Endothelial cell (in vitro differentiated cells): Measurements from ENCODE around the gene TMEM63A. TPM values are rescaled to one million over a fixed set of nuclear protein-coding genes. Genes with fewer than 3 reads are reported as not detected.

Experiments
- DNase-seq: peaks from one replicate; pipeline ENCODE4 v3.0.0; 2021; ENCODE audit warnings: low spot score
- H3K27ac Mint-ChIP-seq: one replicate; pipeline ENCODE4 v1.8.0; 2021; ENCODE audit warnings: mixed read lengths, inconsistent platforms; ENCODE audit not compliant: unreplicated experiment
- H3K27me3 Mint-ChIP-seq: one replicate; pipeline ENCODE4 v1.8.0; 2021; ENCODE audit warnings: mild to moderate bottlenecking, moderate library complexity, mixed read lengths, inconsistent platforms; ENCODE audit not compliant: unreplicated experiment
- H3K36me3 Mint-ChIP-seq: one replicate; pipeline ENCODE4 v1.8.0; 2021; ENCODE audit warnings: mild to moderate bottlenecking, low read depth, mixed read lengths, inconsistent platforms; ENCODE audit not compliant: unreplicated experiment
- H3K4me1 Mint-ChIP-seq: one replicate; pipeline ENCODE4 v1.8.0; 2021; ENCODE audit warnings: mild to moderate bottlenecking, mixed read lengths, inconsistent platforms; ENCODE audit not compliant: unreplicated experiment
- H3K4me3 Mint-ChIP-seq: one replicate; pipeline ENCODE4 v1.8.0; 2021; ENCODE audit warnings: mild to moderate bottlenecking, mixed read lengths, inconsistent platforms; ENCODE audit not compliant: unreplicated experiment
- H3K9me3 Mint-ChIP-seq: one replicate; pipeline ENCODE4 v1.8.0; 2021; ENCODE audit warnings: mixed read lengths, inconsistent platforms; ENCODE audit not compliant: unreplicated experiment
- total RNA-seq: library from RNA; stranded (reverse); fragmentation: NEBNext Ultra II Directional; extraction: Animal tissue kit (Norgen Biotek cat#: 25700); gene quantifications from one replicate; pipeline ENCODE4 v1.2.1, GENCODE V29; 2021; ENCODE audit not compliant: unreplicated experiment
- TF ChIP-seq, protein P1 (sequence below): fragments of 200-600 bp; sonication (generic); IDR thresholded peaks from one replicate; pipeline ENCODE4 v1.5.0; 2021; ENCODE audit warnings: antibody characterized with exemption; ENCODE audit not compliant: unreplicated experiment

Gene TMEM63A
- total RNA-seq, 1 donor from 2014 or later = 79.9 TPM

DNA sequence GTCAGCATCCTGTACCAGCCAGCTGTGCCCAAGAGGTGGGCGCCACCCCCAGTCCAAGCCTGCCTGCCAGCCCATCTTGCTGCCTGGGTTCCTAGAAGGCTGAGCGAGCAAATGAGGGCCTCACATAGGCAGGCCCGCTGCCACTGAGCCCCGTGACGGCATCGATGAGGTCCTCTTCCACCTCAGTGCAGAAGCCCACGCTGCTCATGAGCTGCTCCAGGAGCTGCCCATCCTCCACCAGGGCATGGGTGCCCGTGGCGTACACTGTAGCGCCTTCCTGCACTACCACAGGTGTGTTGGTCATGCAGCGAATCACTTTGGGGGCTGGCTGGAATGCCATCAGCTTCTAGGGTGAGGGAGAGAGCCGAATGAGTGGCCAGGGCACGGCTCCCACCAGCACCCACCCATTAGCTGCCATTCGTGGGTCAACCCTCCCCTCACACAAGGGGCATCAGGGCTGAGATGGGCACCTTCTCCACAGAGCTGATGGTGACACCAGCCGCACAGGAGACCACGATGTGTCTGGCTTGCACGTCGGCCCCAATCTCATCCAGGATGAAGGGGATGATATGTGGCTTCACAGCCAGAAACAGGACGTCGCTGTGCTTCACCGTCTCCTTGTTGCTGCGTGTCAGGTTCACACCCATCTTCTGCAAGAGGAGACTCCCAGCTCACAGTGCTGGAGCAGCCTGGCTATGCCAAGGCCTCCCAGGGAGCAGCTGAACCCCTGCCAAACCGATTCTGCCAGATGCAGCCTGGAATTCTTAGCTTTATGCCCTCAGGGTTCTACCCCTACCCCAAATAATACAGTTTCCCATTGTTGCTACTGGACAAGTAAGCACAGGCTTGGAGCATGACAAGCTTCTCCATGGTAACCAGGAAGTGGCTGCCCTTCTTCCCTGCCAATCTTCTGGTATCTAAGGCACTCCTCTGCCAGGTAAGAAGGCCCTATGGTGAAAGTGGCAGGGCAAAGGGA, 39.8 kb upstream of the TMEM63A start:
- no peak for DNase-seq
- Mint-ChIP-seq H3K4me1 (peaks cover 12% of the 10 kb centered on the region), H3K4me3 (peak overlapping the region; percentile 95), H3K36me3 (peaks cover 11% of the 10 kb centered on the region), H3K27me3 (peaks cover 3% of the 10 kb centered on the region), H3K27ac (no peak overlapping the region), H3K9me3 (no peaks in the 10 kb centered on the region)
- TF ChIP-seq, protein P1, sequence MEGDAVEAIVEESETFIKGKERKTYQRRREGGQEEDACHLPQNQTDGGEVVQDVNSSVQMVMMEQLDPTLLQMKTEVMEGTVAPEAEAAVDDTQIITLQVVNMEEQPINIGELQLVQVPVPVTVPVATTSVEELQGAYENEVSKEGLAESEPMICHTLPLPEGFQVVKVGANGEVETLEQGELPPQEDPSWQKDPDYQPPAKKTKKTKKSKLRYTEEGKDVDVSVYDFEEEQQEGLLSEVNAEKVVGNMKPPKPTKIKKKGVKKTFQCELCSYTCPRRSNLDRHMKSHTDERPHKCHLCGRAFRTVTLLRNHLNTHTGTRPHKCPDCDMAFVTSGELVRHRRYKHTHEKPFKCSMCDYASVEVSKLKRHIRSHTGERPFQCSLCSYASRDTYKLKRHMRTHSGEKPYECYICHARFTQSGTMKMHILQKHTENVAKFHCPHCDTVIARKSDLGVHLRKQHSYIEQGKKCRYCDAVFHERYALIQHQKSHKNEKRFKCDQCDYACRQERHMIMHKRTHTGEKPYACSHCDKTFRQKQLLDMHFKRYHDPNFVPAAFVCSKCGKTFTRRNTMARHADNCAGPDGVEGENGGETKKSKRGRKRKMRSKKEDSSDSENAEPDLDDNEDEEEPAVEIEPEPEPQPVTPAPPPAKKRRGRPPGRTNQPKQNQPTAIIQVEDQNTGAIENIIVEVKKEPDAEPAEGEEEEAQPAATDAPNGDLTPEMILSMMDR = no peak

DNA sequence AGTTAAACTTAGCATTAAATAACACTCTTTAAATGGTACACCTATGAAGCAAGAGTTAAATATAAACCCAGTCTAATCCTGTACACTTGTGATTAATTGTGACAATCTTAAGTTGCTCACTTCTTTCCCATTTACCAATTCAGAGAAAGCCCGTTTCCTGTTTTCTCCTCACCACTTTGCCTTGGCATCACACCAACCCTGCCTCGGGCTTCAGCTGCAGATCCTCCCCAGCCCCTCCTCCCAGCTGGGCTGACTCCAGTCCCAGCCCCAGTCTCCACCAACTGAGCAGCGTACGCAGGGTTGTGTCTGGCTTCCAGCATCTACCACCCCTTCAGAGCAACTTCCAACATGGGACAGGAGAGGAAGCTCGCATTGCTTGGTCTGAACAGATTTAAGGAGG, 37.7 kb upstream of the TMEM63A start:
- Mint-ChIP-seq H3K27ac (no peak overlapping the region), H3K27me3 (peaks cover 5% of the 10 kb centered on the region), H3K36me3 (peaks cover 11% of the 10 kb centered on the region), H3K9me3 (no peaks in the 10 kb centered on the region), H3K4me1 (peaks cover 4% of the 10 kb centered on the region), H3K4me3 (no peak overlapping the region)
- no peak for DNase-seq
- TF ChIP-seq, protein P1 = no peak

DNA sequence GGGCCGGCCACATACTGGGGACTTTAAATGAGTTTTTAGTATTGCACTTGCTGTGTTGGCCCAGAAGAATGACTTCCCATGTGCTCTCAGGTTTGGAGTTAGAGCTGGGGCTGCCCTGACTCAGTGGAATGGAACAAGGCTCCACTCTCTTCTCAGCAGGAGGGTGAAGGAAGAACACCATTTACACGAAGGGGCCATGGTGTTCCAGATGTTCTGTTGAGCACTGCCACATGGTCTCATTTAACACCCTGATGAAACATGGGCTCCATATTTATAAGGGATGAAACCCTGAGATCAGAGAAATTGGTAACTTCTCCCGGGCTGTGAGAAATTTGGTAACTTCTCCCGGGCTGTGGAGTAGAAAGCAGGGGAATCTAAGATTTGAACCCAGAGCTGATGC, 36.1 kb upstream of the TMEM63A start:
- no peak for DNase-seq

DNA sequence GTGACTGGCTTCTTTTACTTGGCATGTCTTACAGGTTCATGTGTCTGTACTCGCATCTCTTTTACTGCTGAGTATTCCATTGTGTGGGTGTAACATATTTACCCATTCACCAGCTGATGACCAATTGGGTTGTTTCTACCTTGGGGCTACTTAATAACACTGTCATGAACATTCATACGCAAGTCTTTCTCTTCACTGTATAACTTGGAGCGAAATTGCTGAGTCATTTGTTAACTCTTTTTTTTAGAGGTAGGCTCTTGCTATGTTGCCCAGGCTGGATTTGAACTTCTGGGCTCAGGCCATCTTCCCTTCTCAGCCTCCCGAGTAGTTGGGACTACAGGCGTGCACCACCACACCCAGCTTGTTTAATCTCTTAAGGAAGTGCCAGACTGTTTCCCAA, 35.4 kb upstream of the TMEM63A start:
- peak overlapping the region; percentile 37 for H3K4me3 Mint-ChIP-seq
- DNase-seq = no peak
- peaks cover 3% of the 10 kb centered on the region for H3K27me3 Mint-ChIP-seq
- no peaks in the 10 kb centered on the region for H3K4me1 Mint-ChIP-seq
- H3K9me3 Mint-ChIP-seq = no peaks in the 10 kb centered on the region
- H3K36me3 Mint-ChIP-seq = peaks cover 8% of the 10 kb centered on the region
- peak overlapping the region; percentile 61 for H3K27ac Mint-ChIP-seq
- TF ChIP-seq, protein P1 = no peak

More for the DNA sequence above, 36.1 kb upstream of the TMEM63A start:
- Mint-ChIP-seq H3K27ac (no peak overlapping the region), H3K36me3 (peaks cover 11% of the 10 kb centered on the region), H3K27me3 (peaks cover 3% of the 10 kb centered on the region), H3K4me3 (no peak overlapping the region), H3K9me3 (no peaks in the 10 kb centered on the region), H3K4me1 (peaks cover 4% of the 10 kb centered on the region)
- TF ChIP-seq, protein P1 = no peak

DNA sequence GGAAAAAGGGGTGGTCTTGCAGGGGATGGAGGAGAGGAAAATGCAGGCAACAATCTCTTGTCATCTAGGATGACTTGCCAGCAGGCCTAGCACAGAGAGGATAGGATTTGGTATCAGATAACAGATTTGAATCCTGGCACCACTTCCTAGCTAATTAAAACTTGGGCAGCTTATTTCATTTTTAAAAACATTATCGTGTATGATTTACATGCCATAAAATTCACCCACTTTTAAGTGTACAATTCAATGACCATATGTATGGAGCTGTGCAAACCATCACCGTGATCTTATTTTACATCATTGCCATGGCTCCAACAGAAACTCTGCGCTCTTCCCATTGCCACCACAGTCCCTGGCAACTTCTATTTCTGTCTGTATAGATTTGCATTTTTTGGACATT, 34.9 kb upstream of the TMEM63A start:
- Mint-ChIP-seq H3K4me3 (no peak overlapping the region), H3K27ac (no peak overlapping the region), H3K4me1 (no peaks in the 10 kb centered on the region), H3K9me3 (no peaks in the 10 kb centered on the region), H3K27me3 (peaks cover 3% of the 10 kb centered on the region), H3K36me3 (peaks cover 8% of the 10 kb centered on the region)
- TF ChIP-seq, protein P1 = no peak
- no peak for DNase-seq
